Measurements from ENCODE around the gene GJB5.

Gene GJB5

DNA sequence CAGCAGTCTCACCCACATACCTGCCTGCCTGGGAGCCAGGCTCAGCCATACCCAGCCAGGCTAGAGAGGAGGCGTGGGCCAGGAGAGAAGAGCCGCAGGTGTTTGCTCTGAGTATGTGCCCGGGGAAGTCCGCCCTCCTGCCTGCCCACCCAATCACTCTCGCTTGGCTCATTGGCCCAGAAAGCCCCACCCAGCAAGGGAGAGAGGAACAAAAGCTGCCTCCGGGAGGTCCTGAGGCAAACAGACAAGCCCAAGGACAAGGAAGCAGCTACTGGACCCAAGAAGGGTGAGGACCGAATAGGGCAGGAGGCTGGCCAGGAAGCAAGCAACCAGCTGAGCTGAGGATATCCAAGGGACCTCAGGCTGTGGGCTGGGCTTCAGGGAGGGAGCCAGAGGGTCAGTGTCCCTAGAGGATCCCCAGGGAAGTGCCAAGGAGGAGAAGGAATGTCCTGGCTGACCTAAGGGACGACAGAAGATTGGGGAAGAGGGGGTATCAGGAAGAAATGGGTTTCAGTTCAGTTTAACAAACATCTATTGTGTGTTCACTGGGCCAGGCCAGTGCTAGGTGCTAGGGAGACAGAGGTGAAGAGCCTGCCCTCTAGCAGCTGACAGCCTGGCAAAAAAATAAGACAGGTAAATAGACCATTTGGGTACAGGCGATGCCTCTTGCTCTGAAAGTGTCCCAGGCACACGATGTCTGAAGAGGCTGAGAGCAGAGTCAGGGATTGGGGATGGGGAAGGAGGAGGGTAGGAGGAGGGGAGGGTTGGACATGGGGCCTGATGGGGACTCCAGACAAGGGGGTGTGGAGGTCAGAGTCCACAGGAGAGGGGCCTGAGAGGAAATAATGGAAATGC, 4.9 kb downstream of the GJB5 start, which contains the start of gene GJB4:
Gene GJB4, plus strand, starts transcription at position 238 of the 855 bp plus-strand sequence. CDS start 1,515 bp downstream, outside the sequence.
- Histone ChIP-seq H3K27me3 (no peaks in the 10 kb centered on the region), H3K27ac (no peak within 1 kb of the TSS), H3K4me1 (ENCODE audit: control insufficient read depth in 1 of 2, insufficient read depth in 1 of 2, low read depth in 1 of 2, low read length in 1 of 2) (no peaks in the 10 kb centered on the region), H3K9me3 (no peaks in the 10 kb centered on the region), H3K4me3 (ENCODE audit: low read depth in 1 of 2, low read length in 1 of 2) (no peak within 1 kb of the TSS), H3K36me3 (no peaks in the 10 kb centered on the region)
- TF ChIP-seq, protein P1, sequence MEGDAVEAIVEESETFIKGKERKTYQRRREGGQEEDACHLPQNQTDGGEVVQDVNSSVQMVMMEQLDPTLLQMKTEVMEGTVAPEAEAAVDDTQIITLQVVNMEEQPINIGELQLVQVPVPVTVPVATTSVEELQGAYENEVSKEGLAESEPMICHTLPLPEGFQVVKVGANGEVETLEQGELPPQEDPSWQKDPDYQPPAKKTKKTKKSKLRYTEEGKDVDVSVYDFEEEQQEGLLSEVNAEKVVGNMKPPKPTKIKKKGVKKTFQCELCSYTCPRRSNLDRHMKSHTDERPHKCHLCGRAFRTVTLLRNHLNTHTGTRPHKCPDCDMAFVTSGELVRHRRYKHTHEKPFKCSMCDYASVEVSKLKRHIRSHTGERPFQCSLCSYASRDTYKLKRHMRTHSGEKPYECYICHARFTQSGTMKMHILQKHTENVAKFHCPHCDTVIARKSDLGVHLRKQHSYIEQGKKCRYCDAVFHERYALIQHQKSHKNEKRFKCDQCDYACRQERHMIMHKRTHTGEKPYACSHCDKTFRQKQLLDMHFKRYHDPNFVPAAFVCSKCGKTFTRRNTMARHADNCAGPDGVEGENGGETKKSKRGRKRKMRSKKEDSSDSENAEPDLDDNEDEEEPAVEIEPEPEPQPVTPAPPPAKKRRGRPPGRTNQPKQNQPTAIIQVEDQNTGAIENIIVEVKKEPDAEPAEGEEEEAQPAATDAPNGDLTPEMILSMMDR (IDR thresholded peaks at IDR 0.05), result no peak

GRCh38 chr1:34761176-34761761, 6.4 kb downstream of the GJB5 start:
- Histone ChIP-seq H3K4me1 (ENCODE audit: control insufficient read depth in 1 of 2, insufficient read depth in 1 of 2, low read depth in 1 of 2, low read length in 1 of 2) (no peaks in the 10 kb centered on the region), H3K4me3 (ENCODE audit: low read depth in 1 of 2, low read length in 1 of 2) (no peak overlapping the region), H3K9me3 (no peaks in the 10 kb centered on the region), H3K27ac (no peak overlapping the region), H3K27me3 (peaks cover 7% of the 10 kb centered on the region), H3K36me3 (no peaks in the 10 kb centered on the region)
- TF ChIP-seq, protein P1 (IDR thresholded peaks at IDR 0.05), result no peak

DNA sequence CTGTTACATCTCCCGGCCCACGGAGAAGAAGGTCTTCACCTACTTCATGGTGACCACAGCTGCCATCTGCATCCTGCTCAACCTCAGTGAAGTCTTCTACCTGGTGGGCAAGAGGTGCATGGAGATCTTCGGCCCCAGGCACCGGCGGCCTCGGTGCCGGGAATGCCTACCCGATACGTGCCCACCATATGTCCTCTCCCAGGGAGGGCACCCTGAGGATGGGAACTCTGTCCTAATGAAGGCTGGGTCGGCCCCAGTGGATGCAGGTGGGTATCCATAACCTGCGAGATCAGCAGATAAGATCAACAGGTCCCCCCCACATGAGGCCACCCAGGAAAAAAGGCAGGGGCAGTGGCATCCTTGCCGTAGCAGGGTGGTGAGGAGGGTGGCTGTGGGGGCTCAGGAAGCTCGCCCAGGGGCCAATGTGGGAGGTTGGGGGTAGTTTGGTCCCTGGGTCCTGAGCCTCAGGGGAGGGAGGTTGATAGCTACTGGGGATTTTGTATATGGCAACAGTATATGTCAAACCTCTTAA, 7.0 kb downstream of the GJB5 start:
- H3K4me3 ChIP-seq (ENCODE audit: low read depth in 1 of 2, low read length in 1 of 2), result no peak overlapping the region
- no peak overlapping the region for H3K27ac ChIP-seq
- TF ChIP-seq, protein P1 (IDR thresholded peaks at IDR 0.05), result no peak
- peaks cover 7% of the 10 kb centered on the region for H3K27me3 ChIP-seq
- H3K36me3 ChIP-seq, result no peaks in the 10 kb centered on the region
- H3K4me1 ChIP-seq (ENCODE audit: control insufficient read depth in 1 of 2, insufficient read depth in 1 of 2, low read depth in 1 of 2, low read length in 1 of 2), result no peaks in the 10 kb centered on the region
- no peaks in the 10 kb centered on the region for H3K9me3 ChIP-seq

- H3K9me3 ChIP-seq, result no peaks in the 10 kb centered on the region
- no peak overlapping the region for H3K4me3 ChIP-seq (ENCODE audit: low read depth in 1 of 2, low read length in 1 of 2)
- peaks cover 7% of the 10 kb centered on the region for H3K27me3 ChIP-seq
- no peaks in the 10 kb centered on the region for H3K4me1 ChIP-seq (ENCODE audit: control insufficient read depth in 1 of 2, insufficient read depth in 1 of 2, low read depth in 1 of 2, low read length in 1 of 2)
- no peaks in the 10 kb centered on the region for H3K36me3 ChIP-seq
- TF ChIP-seq, protein P1 (IDR thresholded peaks at IDR 0.05), result no peak
- no peak overlapping the region for H3K27ac ChIP-seq
Measured at GRCh38 chr1:34762474-34763141, 7.8 kb downstream of the GJB5 start.

DNA sequence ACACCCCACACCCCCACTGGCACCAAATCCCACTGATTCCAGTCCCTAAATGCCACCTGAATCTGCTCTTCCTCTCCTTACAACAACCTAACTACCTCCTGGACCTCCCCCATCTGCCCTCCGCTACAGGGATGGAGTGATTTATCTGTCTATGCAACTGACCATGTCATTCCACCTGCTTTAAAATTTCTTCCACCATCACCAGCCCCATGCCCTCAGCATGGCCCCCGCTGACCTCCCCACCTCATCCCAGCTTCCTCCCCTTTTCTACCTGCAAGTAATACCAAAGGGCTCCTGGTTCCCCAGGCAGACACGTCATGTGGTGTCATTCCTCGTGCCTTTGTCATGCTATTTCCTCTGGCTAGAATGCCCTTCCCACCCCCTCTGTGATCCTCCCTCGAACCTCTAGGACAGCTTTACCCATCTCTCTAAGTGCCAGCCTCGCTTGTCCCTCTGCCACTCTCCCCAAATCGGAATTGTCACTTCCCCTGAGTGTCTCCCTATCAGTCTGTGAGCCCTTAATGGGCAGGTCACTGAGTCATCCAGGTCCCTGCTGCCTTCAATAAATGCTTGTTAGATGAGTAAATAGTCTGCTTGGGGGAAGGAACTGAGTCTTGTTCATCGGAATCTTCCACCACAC, 8.4 kb downstream of the GJB5 start:
- H3K27ac ChIP-seq, result no peak overlapping the region
- peaks cover 7% of the 10 kb centered on the region for H3K27me3 ChIP-seq
- H3K4me3 ChIP-seq (ENCODE audit: low read depth in 1 of 2, low read length in 1 of 2), result no peak overlapping the region
- no peaks in the 10 kb centered on the region for H3K4me1 ChIP-seq (ENCODE audit: control insufficient read depth in 1 of 2, insufficient read depth in 1 of 2, low read depth in 1 of 2, low read length in 1 of 2)
- no peaks in the 10 kb centered on the region for H3K9me3 ChIP-seq
- TF ChIP-seq, protein P1 (IDR thresholded peaks at IDR 0.05), result no peak
- H3K36me3 ChIP-seq, result no peaks in the 10 kb centered on the region
